DND-41 (cell line): ENCODE data around the gene OPCML.

ENCODE experiments used
- ATAC-seq: fragments of 200-7000 bp; cut with Tn5 transposase; 3 replicates; pipeline ENCODE4 v1.9.1; 2021; ENCODE audit warnings: low read depth; ENCODE audit not compliant: insufficient read depth
- DNase-seq: peaks from one replicate; pipeline ENCODE4 v3.0.0-alpha.2; 2020
- H2AFZ ChIP-seq: 2 replicates; pipeline ENCODE4 v1.6.0; 2012; ENCODE audit warnings: low read depth, low read length
- H3K27ac ChIP-seq: 2 replicates; pipeline ENCODE4 v1.5.1; 2012; ENCODE audit warnings: low read length, inconsistent platforms
- H3K27me3 ChIP-seq: fragments of 200-600 bp; sonication (generic); 2 replicates; pipeline ENCODE4 v1.6.0; 2012; ENCODE audit warnings: low read length, mild to moderate bottlenecking, inconsistent platforms; ENCODE audit not compliant: insufficient read depth, poor library complexity
- H3K36me3 ChIP-seq: 2 replicates; pipeline ENCODE4 v1.5.1; 2012; ENCODE audit warnings: low read length, inconsistent platforms; ENCODE audit not compliant: insufficient read depth
- H3K4me1 ChIP-seq: 2 replicates; pipeline ENCODE4 v1.5.1; 2012; ENCODE audit warnings: mild to moderate bottlenecking, low read length; ENCODE audit not compliant: insufficient read depth
- H3K4me2 ChIP-seq: 2 replicates; pipeline ENCODE4 v1.6.0; 2012; ENCODE audit warnings: mild to moderate bottlenecking, moderate library complexity, low read length, inconsistent platforms; ENCODE audit not compliant: insufficient read depth
- H3K4me3 ChIP-seq, 2 experiments: fragments of 200-600 bp in 1 of 2; shearing (Covaris generic) in 1 of 2; 2 replicates each; pipeline ENCODE4 v1.5.1; 2012 to 2016; ENCODE audit warnings: inconsistent platforms in 2 of 2, low read length in 2 of 2, mild to moderate bottlenecking in 2 of 2, low read depth in 1 of 2, moderate library complexity in 1 of 2
- H3K79me2 ChIP-seq: 2 replicates; pipeline ENCODE4 v1.6.0; 2012; ENCODE audit warnings: low read length, inconsistent platforms; ENCODE audit not compliant: insufficient read depth
- H3K9ac ChIP-seq: 2 replicates; pipeline ENCODE4 v1.6.0; 2012; ENCODE audit warnings: low read depth, mild to moderate bottlenecking, inconsistent platforms, low read length, moderate library complexity
- H3K9me3 ChIP-seq: 2 replicates; pipeline ENCODE4 v1.5.1; 2012; ENCODE audit warnings: low read length, moderate library complexity, mild to moderate bottlenecking, inconsistent platforms; ENCODE audit not compliant: insufficient read depth, severe bottlenecking
- H4K20me1 ChIP-seq: 2 replicates; pipeline ENCODE4 v1.6.0; 2012; ENCODE audit warnings: low read length; ENCODE audit not compliant: insufficient read depth
- EZH2 ChIP-seq: IDR thresholded peaks from 3 replicates; pipeline ENCODE4 v1.6.1; 2012; ENCODE audit warnings: borderline replicate concordance, low read depth, mild to moderate bottlenecking, moderate library complexity, low read length, inconsistent platforms; ENCODE audit not compliant: severe bottlenecking
- TF ChIP-seq, protein P1 (sequence below): IDR thresholded peaks from 2 replicates; pipeline ENCODE4 v1.5.1; 2012; ENCODE audit warnings: borderline replicate concordance, low read length, moderate library complexity, mild to moderate bottlenecking; ENCODE audit not compliant: poor library complexity, severe bottlenecking; ENCODE audit errors: extremely low read depth

Gene OPCML

DNA sequence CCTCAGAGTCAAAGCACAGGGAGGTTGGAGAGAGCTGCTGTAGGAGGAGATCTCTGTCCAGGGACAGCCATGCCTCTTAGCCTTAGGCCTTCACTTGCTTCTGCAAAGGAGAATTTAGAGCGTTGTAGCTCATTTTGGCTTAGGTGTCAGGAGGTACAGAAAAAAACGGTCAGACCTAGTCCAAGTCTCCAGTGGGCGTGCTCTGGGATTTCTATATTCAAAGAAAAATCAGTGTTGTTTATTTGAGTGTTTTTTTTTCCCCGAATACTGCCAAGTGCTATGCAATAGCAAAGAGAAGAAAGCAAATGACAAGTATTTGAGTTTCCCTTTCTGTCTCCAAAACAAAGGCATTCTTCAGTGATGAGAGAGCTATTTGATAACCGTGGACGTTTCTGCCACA, 22.7 kb upstream of the OPCML start:
- no peak for TF ChIP-seq EZH2
- TF ChIP-seq, protein P1, sequence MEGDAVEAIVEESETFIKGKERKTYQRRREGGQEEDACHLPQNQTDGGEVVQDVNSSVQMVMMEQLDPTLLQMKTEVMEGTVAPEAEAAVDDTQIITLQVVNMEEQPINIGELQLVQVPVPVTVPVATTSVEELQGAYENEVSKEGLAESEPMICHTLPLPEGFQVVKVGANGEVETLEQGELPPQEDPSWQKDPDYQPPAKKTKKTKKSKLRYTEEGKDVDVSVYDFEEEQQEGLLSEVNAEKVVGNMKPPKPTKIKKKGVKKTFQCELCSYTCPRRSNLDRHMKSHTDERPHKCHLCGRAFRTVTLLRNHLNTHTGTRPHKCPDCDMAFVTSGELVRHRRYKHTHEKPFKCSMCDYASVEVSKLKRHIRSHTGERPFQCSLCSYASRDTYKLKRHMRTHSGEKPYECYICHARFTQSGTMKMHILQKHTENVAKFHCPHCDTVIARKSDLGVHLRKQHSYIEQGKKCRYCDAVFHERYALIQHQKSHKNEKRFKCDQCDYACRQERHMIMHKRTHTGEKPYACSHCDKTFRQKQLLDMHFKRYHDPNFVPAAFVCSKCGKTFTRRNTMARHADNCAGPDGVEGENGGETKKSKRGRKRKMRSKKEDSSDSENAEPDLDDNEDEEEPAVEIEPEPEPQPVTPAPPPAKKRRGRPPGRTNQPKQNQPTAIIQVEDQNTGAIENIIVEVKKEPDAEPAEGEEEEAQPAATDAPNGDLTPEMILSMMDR, result no peak
- Histone ChIP-seq H3K4me1 (no peaks in the 10 kb centered on the region), H3K4me3 (no peak overlapping the region), H3K9ac (no peak overlapping the region), H3K27ac (no peak overlapping the region), H3K4me2 (no peak overlapping the region), H2AFZ (no peak overlapping the region), H3K36me3 (no peaks in the 10 kb centered on the region), H3K79me2 (no peaks in the 10 kb centered on the region), H4K20me1 (no peaks in the 10 kb centered on the region), H3K27me3 (peaks cover 14% of the 10 kb centered on the region), H3K9me3 (no peaks in the 10 kb centered on the region)
- DNase-seq, result no peak
- no peak for ATAC-seq

DNA sequence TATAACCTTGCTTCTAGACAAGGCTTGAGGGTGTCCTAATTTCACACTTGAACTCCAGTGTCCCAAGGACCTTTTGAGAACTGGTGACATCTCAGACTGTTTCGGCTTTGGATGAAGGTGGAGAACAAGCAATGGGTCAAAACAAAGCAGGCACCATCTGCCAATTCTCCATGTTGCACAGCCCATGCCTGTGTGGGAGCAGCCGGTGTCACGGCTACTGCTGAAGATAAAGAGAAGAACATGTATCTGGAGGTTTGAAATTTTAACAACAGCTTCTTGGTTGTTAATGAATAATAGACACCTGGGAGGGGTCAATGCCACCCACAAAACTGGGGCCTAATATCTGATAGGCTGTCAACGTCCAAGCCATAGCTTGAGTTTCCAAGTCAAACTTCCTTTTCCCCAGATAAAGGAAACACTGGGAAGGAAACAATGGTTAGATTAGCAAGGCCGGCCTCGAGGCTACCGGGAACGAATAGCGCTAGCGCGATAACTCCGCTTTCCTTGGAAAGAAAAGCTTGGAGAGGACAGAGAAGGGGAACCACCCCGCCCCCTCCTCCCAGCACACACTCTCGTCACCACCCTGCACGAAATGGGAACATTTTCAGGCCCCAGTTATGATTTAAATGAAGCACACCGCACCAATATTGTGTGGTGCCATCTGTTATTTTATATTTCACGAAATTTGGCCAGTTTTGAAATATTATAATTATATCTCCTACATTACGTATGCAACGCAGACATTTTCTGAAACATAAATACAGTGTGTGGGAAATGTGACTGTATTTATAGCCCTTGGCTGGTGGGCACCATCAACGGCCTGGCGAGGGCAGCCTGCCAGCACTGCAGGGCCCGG, 21.8 kb upstream of the OPCML start:
- no peak overlapping the region for H3K4me2 ChIP-seq
- H3K27ac ChIP-seq, result no peak overlapping the region
- H3K9ac ChIP-seq, result no peak overlapping the region
- ATAC-seq, result no peak
- no peaks in the 10 kb centered on the region for H3K4me1 ChIP-seq
- TF ChIP-seq EZH2, result no peak
- TF ChIP-seq, protein P1, result no peak
- H3K4me3 ChIP-seq, result no peak overlapping the region
- no peaks in the 10 kb centered on the region for H3K36me3 ChIP-seq
- no peaks in the 10 kb centered on the region for H3K9me3 ChIP-seq
- peaks cover 14% of the 10 kb centered on the region for H3K27me3 ChIP-seq
- H4K20me1 ChIP-seq, result no peaks in the 10 kb centered on the region
- H2AFZ ChIP-seq, result no peak overlapping the region
- no peaks in the 10 kb centered on the region for H3K79me2 ChIP-seq
- DNase-seq, result no peak

DNA sequence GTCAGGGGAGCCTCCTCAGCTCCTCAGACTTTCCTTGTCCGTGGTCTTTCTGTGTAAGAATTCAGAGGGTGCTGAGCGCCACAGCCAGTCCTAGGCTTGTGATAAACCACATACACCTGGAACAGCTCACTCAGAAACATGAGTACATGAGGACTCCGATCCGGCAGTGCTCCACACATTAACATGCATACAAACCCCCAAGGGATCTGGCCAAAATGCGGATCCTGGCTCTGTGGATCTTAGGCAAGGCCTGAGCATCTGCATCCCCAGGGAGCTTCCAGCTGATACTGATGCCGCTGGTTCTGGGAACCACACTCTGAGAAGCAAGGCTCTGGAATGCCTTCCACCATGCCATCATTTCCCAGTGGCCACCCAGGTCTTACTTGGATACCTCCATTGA, 20.6 kb upstream of the OPCML start:
- no peaks in the 10 kb centered on the region for H3K9me3 ChIP-seq
- TF ChIP-seq, protein P1, result no peak
- no peak for TF ChIP-seq EZH2
- no peak overlapping the region for H2AFZ ChIP-seq
- DNase-seq (no peak), ATAC-seq (no peak)
- peaks cover 14% of the 10 kb centered on the region for H3K27me3 ChIP-seq
- H3K79me2 ChIP-seq, result no peaks in the 10 kb centered on the region
- no peaks in the 10 kb centered on the region for H4K20me1 ChIP-seq
- no peak overlapping the region for H3K27ac ChIP-seq
- H3K4me1 ChIP-seq, result no peaks in the 10 kb centered on the region
- no peak overlapping the region for H3K9ac ChIP-seq
- H3K4me3 ChIP-seq, result no peak overlapping the region
- no peak overlapping the region for H3K4me2 ChIP-seq
- no peaks in the 10 kb centered on the region for H3K36me3 ChIP-seq
